GM10266 (cell line): ENCODE measurements around the gene SELENON.

Experiments used
- DNase-seq: peaks from one replicate; pipeline ENCODE4 v3.0.0; 2012; ENCODE audit errors: extremely low spot score
- CTCF ChIP-seq: IDR thresholded peaks from 2 replicates; pipeline ENCODE4 v1.5.1; 2012; ENCODE audit warnings: mild to moderate bottlenecking, low read depth; ENCODE audit not compliant: control insufficient read depth, insufficient read depth; ENCODE audit errors: missing control alignments

SELENON gene

GRCh38 chr1:25848531-25848930 is 48.5 kb downstream of the SELENON start:
- no peak for TF ChIP-seq CTCF
- no peak for DNase-seq

- TF ChIP-seq CTCF, result no peak
Measured at GRCh38 chr1:25854554-25854953, 54.6 kb downstream of the SELENON start.

GRCh38 chr1:25856856-25857255 is 56.9 kb downstream of the SELENON start:
- TF ChIP-seq CTCF, result no peak
- no peak for DNase-seq

More at GRCh38 chr1:25854554-25854953, 54.6 kb downstream of the SELENON start:
- DNase-seq, result no peak

GRCh38 chr1:25858494-25858893 is 58.5 kb downstream of the SELENON start:
- TF ChIP-seq CTCF, result no peak
- no peak for DNase-seq

DNA sequence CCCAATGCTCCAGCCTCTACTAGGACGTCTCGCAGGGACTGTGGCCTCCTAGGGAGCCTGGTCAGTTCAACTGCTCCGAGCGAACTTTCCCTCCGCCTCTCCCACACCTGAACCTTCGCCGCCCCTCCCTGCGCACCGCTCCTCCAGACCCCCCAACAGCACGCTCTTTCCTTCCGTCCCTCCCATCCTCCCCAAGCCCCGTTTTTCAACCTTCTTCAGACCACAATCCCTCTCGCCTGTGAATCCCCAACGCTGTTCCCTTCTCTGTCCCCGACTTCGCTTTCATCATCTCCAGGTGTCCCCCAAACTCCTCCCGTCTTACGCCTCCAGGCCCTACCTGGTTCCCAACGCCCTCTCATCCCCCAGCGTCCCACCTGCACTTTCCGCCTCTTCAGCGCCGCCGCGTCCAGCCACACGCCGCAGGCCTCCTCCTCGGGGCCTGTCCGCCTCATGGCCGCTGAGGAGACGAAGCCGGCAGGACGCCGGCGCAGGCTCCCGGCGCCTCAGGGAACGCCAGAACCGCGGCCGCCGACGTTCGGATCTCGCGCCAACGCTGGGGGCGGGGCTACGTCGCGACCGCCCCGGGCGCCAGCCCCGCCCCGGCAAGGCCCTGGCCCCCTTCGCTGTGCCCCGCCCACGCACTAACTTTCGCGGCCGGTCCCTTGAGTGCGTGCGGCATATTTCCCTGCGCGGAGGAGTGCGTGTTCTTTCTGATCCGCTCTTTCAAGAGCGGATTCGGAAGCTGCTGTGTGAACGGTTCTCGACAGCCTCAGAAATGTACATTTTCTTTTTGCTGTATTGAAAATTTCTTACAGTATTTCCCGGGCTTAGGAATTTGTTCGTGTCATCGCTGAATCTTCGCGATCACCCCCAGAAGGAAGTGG is 59.2 kb downstream of the SELENON start, which contains the start of gene AUNIP:
AUNIP (minus strand) TSS at position 552 of the 884 bp plus-strand sequence; CDS start at position 452, 100 bp downstream.
- no peak for TF ChIP-seq CTCF
- DNase-seq, result peak; percentile 97

DNA sequence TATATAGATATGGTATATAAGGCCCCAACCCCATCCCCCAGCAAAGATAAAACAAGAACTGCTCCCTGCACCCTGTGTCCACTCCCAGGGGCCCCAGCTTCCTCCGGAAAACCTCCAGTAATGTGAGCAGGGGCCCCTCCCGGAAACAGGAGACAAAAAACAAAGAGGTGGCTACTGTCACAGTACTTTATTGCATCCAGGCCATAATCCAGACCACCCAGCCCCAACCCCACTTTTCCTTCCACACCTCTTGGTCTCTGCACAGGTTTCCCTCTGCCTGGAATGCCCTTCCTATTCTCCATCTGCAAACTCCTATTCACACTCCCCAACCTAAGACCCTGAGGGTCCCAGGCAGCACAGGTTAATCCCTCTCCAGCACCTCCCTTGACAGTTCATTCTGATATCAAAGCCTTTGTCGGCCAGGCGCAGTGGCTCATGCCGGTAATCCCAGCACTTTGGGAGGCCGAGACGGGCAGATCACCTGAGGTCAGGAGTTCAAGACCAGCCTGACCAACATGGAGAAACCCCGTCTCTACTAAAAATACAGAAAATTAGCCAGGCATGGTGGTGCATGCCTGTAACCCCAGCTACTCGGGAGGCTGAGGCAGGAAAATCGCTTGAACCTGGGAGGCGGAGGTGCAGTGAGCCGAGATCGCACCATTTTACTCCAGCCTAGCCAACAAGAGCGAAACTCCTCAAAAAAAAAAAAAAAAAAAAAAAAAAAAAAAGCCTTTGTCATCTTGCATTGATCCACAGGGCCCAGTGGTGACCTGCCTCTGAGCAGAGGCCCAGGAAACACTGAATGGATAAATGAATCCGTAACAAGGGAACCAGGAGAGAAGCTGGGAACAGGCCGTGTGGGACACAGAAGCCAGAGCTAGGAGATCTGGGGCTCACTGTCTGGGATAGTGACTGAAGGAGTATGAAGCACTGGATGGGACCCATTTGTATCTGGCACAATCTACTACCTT is 61.6 kb downstream of the SELENON start:
- DNase-seq, result peak; percentile 15

More for the DNA sequence above, 61.6 kb downstream of the SELENON start:
- TF ChIP-seq CTCF, result no peak
